GM10266 (cell line): ENCODE data around the gene TBC1D5.

Experiments
- DNase-seq: peaks from one replicate; pipeline ENCODE4 v3.0.0; 2012; ENCODE audit errors: extremely low spot score
- CTCF ChIP-seq: IDR thresholded peaks from 2 replicates; pipeline ENCODE4 v1.5.1; 2012; ENCODE audit warnings: mild to moderate bottlenecking, low read depth; ENCODE audit not compliant: control insufficient read depth, insufficient read depth; ENCODE audit errors: missing control alignments

The TBC1D5 gene

GRCh38 chr3:17143893-17144664 lies 598.4 kb downstream of the TBC1D5 start:
- no peak for DNase-seq
- no peak for TF ChIP-seq CTCF

DNA sequence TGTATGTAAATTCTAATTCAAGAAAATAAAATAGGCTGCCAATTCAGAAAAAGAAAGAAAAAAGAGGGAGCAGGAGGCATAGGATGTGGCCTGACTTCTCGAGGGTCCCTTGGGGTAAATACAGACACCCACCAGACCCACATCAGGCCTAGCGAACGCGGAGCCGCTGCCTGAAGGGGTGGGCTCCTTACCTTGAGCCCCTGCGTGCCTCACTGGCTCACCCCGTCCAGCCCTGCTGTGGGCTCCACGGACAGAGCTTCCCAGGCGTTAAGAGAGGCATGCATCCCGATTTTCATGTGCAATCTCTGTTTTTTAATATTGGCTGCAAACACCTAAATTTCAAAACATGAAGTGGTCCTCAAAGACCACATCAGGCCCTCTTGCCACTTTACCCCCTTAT lies 599.9 kb downstream of the TBC1D5 start:
- DNase-seq = no peak
- no peak for TF ChIP-seq CTCF

DNA sequence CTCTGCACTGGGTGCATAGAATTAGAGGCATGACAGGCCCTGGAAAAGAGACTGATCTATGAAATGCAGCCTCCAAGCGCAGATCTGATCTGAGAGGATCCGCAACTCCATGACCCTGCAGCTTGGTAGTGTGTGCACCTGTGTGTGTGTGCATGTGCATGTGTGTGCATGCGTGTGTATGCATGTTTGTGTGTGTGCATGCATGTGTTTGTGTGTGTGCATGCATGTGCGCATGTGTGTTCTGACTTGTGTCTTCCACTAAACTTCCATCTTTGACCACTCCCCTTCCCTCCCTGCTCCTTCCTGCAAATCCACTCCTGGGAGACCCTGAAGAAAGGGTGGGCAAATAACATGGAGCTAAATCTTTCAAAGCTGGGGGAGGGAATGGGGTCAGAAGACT lies 600.7 kb downstream of the TBC1D5 start:
- TF ChIP-seq CTCF = no peak
- no peak for DNase-seq

GRCh38 chr3:17140670-17141505 lies 601.5 kb downstream of the TBC1D5 start:
- DNase-seq = no peak
- peak; percentile 21 for TF ChIP-seq CTCF

DNA sequence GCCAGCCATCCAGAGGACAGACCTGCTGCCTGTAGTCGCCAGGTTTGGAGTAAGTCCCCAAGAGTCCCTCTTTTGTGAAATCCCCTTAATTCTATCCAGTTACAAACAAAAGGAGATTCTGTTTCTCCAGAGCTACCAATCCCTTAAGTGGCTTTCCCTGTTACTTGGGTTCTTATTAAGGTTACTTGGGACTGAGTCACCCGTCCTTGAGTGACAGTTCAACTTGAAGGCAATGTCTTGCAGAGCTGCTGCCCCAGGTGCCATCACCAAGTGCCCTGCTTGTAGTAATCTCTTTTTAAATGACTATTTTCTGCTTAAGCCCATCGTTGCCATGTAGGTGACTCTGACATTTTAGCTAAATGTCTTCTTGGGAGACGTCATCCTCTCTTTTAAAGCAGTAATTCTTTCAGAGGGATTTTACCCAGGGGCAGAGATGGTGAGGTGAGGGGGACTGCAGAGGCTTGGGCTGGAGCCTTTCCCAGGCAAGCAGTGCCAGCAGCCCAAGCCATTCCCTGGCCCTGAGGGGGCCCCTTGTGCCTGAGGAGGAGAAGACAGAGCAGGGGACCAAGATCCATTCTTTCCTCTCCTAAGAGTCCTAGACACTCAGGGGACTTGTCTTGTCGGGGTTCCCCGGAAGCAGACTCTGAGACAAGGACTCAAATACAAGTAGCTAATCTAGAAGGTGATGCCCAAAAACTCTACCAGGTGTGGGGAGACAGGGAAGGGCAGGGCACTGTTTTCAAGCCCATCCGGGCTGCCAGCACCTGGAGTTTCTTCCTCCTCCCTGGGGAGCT lies 604.0 kb downstream of the TBC1D5 start:
- DNase-seq = no peak
- no peak for TF ChIP-seq CTCF

DNA sequence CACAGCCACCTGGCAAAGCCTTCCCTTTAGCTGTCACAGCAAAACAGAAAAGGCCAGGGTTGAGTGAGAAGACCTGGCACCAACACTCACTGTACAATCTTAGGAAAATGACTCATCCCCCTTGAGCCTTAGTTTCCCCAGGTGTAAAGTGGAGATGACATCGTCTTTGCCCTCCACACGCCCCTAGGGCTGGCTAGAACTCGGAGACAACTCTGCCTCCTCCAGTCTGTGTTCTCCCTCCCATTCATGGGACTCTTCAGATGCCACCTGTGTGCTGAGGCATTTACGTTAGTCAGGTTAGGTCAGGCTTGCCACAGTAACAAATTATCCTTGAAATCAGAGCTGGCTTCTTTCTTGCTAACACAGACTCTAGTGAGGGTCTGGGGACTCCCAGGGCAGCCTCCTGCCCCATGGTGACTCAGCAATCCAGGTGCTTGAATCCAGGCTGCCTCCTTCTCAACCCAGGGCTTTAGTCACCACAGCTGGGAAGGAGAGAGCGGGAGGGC lies 605.1 kb downstream of the TBC1D5 start:
- no peak for TF ChIP-seq CTCF
- DNase-seq = no peak
